Skeletal muscle tissue (tissue), 4 donors: ENCODE measurements around the gene EPHB1. TPM values are rescaled to one million over a fixed set of nuclear protein-coding genes. Genes with fewer than 3 reads are reported as not detected.

Experiments used
- H3K27ac ChIP-seq: one replicate; pipeline ENCODE4 v1.7.0; 2013; ENCODE audit warnings: mild to moderate bottlenecking, low read depth, low read length, inconsistent platforms
- H3K27me3 ChIP-seq, 3 donors: one replicate each; pipeline ENCODE4 v1.7.0; 2013; ENCODE audit warnings: low read length in 3 of 3; ENCODE audit not compliant: control insufficient read depth in 3 of 3, insufficient read depth in 3 of 3
- H3K36me3 ChIP-seq, 3 donors: one replicate each; pipeline ENCODE4 v1.7.0; 2013; ENCODE audit warnings: low read length in 3 of 3; ENCODE audit not compliant: control insufficient read depth in 3 of 3, insufficient read depth in 3 of 3
- H3K4me1 ChIP-seq, 3 donors: one replicate each; pipeline ENCODE4 v1.7.0; 2013; ENCODE audit warnings: low read length in 3 of 3, mild to moderate bottlenecking in 3 of 3; ENCODE audit not compliant: control insufficient read depth in 3 of 3, insufficient read depth in 3 of 3
- H3K4me3 ChIP-seq, 3 donors: one replicate each; pipeline ENCODE4 v1.7.0; 2013; ENCODE audit warnings: low read length in 3 of 3
- H3K9ac ChIP-seq, 3 donors: one replicate each; pipeline ENCODE4 v1.7.0; 2013; ENCODE audit warnings: low read length in 3 of 3, mild to moderate bottlenecking in 3 of 3, moderate library complexity in 2 of 3, low read depth in 1 of 3
- H3K9me3 ChIP-seq, 3 donors: one replicate each; pipeline ENCODE4 v1.7.0; 2013; ENCODE audit warnings: low read length in 3 of 3; ENCODE audit not compliant: control insufficient read depth in 3 of 3
- total RNA-seq: library from RNA; depleted of rRNA; stranded (reverse); fragments of >200 nt; gene quantifications from one replicate; pipeline ENCODE4 v1.2.3, GENCODE V29; 2014
- donor health status: Osteomylitis.

EPHB1 gene
- total RNA-seq, 1 donor from 2014 or later, result 5.7 TPM

- no peak overlapping the region for H3K4me3 ChIP-seq
- H3K36me3 ChIP-seq, result no peaks in the 10 kb centered on the region
- no peak overlapping the region for H3K9ac ChIP-seq
- no peaks in the 10 kb centered on the region for H3K27me3 ChIP-seq
- H3K27ac ChIP-seq, result no peak overlapping the region
- no peaks in the 10 kb centered on the region for H3K4me1 ChIP-seq
- no peaks in the 10 kb centered on the region for H3K9me3 ChIP-seq
These were observed 281.3 kb downstream of the EPHB1 start for GRCh38 chr3:135076341-135076740.

GRCh38 chr3:135077186-135077585, 282.1 kb downstream of the EPHB1 start:
- Histone ChIP-seq H3K36me3 (no peaks in the 10 kb centered on the region), H3K4me1 (no peaks in the 10 kb centered on the region), H3K27me3 (no peaks in the 10 kb centered on the region), H3K4me3 (no peak overlapping the region), H3K9me3 (no peaks in the 10 kb centered on the region), H3K9ac (no peak overlapping the region), H3K27ac (no peak overlapping the region)

GRCh38 chr3:135078283-135078682, 283.2 kb downstream of the EPHB1 start:
- Histone ChIP-seq H3K36me3 (no peaks in the 10 kb centered on the region), H3K27ac (no peak overlapping the region), H3K4me3 (no peak overlapping the region), H3K9ac (no peak overlapping the region), H3K4me1 (no peaks in the 10 kb centered on the region), H3K9me3 (no peaks in the 10 kb centered on the region), H3K27me3 (no peaks in the 10 kb centered on the region)

- H3K9ac ChIP-seq, result no peak overlapping the region
- H3K27ac ChIP-seq, result no peak overlapping the region
- no peak overlapping the region for H3K4me3 ChIP-seq
- no peaks in the 10 kb centered on the region for H3K4me1 ChIP-seq
- no peaks in the 10 kb centered on the region for H3K36me3 ChIP-seq
- H3K27me3 ChIP-seq, result no peaks in the 10 kb centered on the region
- H3K9me3 ChIP-seq, result no peaks in the 10 kb centered on the region
These were observed 284.0 kb downstream of the EPHB1 start for GRCh38 chr3:135079095-135079494.

GRCh38 chr3:135081451-135081850, 286.4 kb downstream of the EPHB1 start:
- no peak overlapping the region for H3K4me3 ChIP-seq
- H3K27ac ChIP-seq, result no peak overlapping the region
- no peak overlapping the region for H3K9ac ChIP-seq
- no peaks in the 10 kb centered on the region for H3K4me1 ChIP-seq
- H3K9me3 ChIP-seq, result no peaks in the 10 kb centered on the region
- no peaks in the 10 kb centered on the region for H3K36me3 ChIP-seq
- H3K27me3 ChIP-seq, result no peaks in the 10 kb centered on the region

- H3K4me1 ChIP-seq, result no peaks in the 10 kb centered on the region
- no peaks in the 10 kb centered on the region for H3K27me3 ChIP-seq
- no peak overlapping the region for H3K4me3 ChIP-seq
- no peak overlapping the region for H3K9ac ChIP-seq
- no peaks in the 10 kb centered on the region for H3K9me3 ChIP-seq
- H3K36me3 ChIP-seq, result no peaks in the 10 kb centered on the region
- no peak overlapping the region for H3K27ac ChIP-seq
These were observed 286.9 kb downstream of the EPHB1 start for GRCh38 chr3:135081856-135082434.

GRCh38 chr3:135082706-135083105, 287.6 kb downstream of the EPHB1 start:
- no peak overlapping the region for H3K4me3 ChIP-seq

GRCh38 chr3:135083179-135083578, 288.1 kb downstream of the EPHB1 start:
- Histone ChIP-seq H3K9ac (no peak overlapping the region), H3K27me3 (no peaks in the 10 kb centered on the region), H3K36me3 (no peaks in the 10 kb centered on the region), H3K4me1 (no peaks in the 10 kb centered on the region), H3K4me3 (no peak overlapping the region), H3K27ac (no peak overlapping the region), H3K9me3 (no peaks in the 10 kb centered on the region)

More at GRCh38 chr3:135082706-135083105, 287.6 kb downstream of the EPHB1 start:
- no peaks in the 10 kb centered on the region for H3K9me3 ChIP-seq
- no peak overlapping the region for H3K9ac ChIP-seq
- H3K27me3 ChIP-seq, result no peaks in the 10 kb centered on the region
- H3K36me3 ChIP-seq, result no peaks in the 10 kb centered on the region
- no peak overlapping the region for H3K27ac ChIP-seq
- no peaks in the 10 kb centered on the region for H3K4me1 ChIP-seq

GRCh38 chr3:135083756-135084155, 288.7 kb downstream of the EPHB1 start:
- Histone ChIP-seq H3K4me1 (no peaks in the 10 kb centered on the region), H3K4me3 (no peak overlapping the region), H3K9ac (no peak overlapping the region), H3K36me3 (no peaks in the 10 kb centered on the region), H3K9me3 (no peaks in the 10 kb centered on the region), H3K27ac (no peak overlapping the region), H3K27me3 (no peaks in the 10 kb centered on the region)

- Histone ChIP-seq H3K27me3 (no peaks in the 10 kb centered on the region), H3K9me3 (no peaks in the 10 kb centered on the region), H3K4me1 (no peaks in the 10 kb centered on the region), H3K9ac (no peak overlapping the region), H3K4me3 (no peak overlapping the region), H3K36me3 (no peaks in the 10 kb centered on the region), H3K27ac (no peak overlapping the region)
These were observed 289.3 kb downstream of the EPHB1 start for GRCh38 chr3:135084405-135084804.
